ENCODE measurements around the gene ZBED1. TPM values are rescaled to one million over a fixed set of nuclear protein-coding genes. Genes with fewer than 3 reads are reported as not detected.

Gene ZBED1
- total and polyA plus RNA-seq, 2 experiments from 2014 or later = 16.1 to 43.8 TPM

DNA sequence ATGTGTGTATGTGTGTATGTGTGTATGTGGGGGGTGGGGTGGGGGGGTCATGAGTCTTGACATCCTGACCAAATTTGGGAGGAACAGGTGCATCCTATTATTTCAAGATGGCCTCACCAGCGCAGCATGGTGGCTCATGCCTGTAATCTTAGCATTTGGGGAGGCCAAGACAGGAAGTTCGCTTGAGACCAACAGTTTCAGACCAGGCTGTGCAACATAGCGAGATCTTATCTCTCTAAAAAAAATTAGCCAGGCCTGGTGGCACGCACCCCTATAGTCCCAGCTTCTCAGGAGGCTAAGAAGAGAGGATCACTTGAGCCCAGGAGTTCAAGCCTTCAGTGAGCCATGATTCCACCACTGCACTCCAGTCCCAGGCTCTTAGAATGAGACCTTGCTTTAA lies 47.0 kb upstream of the ZBED1 start:
- no peak overlapping the region for H3K4me3 ChIP-seq
- no peak overlapping the region for H2AFZ ChIP-seq
- H3F3A ChIP-seq (replicated peaks; ENCODE audit: low read depth) = 0 out of 2 replicates have a peak, but pooled peaks cover 3% of the 10 kb centered on the region
- no peaks in the 10 kb centered on the region for H3K79me2 ChIP-seq (replicated peaks; ENCODE audit: insufficient read depth)
- DNase-seq (ENCODE audit: low spot score) = no peak
- peaks cover 36% of the 10 kb centered on the region for H3K36me3 Mint-ChIP-seq (ENCODE audit: low read depth)
- H3K4me1 Mint-ChIP-seq = peaks cover 25% of the 10 kb centered on the region
- H3K27ac ChIP-seq (ENCODE audit: low read depth) = no peak overlapping the region
- H3K27me3 ChIP-seq (ENCODE audit: insufficient read depth) = no peaks in the 10 kb centered on the region
- H3K4me2 ChIP-seq = no peak overlapping the region
- no peak overlapping the region for H3K4me3 Mint-ChIP-seq
- no peaks in the 10 kb centered on the region for H3K36me3 ChIP-seq (ENCODE audit: insufficient read depth)
- peaks cover 34% of the 10 kb centered on the region for H3K4me1 ChIP-seq (ENCODE audit: insufficient read depth)
- H3K27me3 Mint-ChIP-seq (ENCODE audit: insufficient read depth, low read depth, poor library complexity) = peaks cover 6% of the 10 kb centered on the region
- no peak overlapping the region for H3K27ac Mint-ChIP-seq
- H3K9me3 Mint-ChIP-seq = peaks cover 42% of the 10 kb centered on the region
- ATAC-seq = no peak
- TF ChIP-seq, protein P1, sequence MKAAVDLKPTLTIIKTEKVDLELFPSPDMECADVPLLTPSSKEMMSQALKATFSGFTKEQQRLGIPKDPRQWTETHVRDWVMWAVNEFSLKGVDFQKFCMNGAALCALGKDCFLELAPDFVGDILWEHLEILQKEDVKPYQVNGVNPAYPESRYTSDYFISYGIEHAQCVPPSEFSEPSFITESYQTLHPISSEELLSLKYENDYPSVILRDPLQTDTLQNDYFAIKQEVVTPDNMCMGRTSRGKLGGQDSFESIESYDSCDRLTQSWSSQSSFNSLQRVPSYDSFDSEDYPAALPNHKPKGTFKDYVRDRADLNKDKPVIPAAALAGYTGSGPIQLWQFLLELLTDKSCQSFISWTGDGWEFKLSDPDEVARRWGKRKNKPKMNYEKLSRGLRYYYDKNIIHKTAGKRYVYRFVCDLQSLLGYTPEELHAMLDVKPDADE (IDR thresholded peaks at IDR 0.05) = no peak
- TF ChIP-seq CREB1 (CRISPR knock-in tag; IDR thresholded peaks at IDR 0.05; ENCODE audit: low read depth) (no peak), ZNF331 (CRISPR knock-in tag; IDR thresholded peaks at IDR 0.05; ENCODE audit: low read depth) (no peak), EZH2 (IDR thresholded peaks at IDR 0.05; ENCODE audit: low read depth, unreplicated experiment) (no peak), EZH2phosphoT487 (IDR thresholded peaks at IDR 0.05; ENCODE audit: unreplicated experiment) (no peak), ZNF114 (CRISPR knock-in tag; IDR thresholded peaks at IDR 0.05) (no peak), JUNB (IDR thresholded peaks at IDR 0.05; ENCODE audit: unreplicated experiment) (no peak), POLR2AphosphoS5 (IDR thresholded peaks at IDR 0.05; ENCODE audit: low read depth) (no peak), NANOG (IDR thresholded peaks at IDR 0.05; ENCODE audit: borderline replicate concordance) (no peak), STAT1 (IDR thresholded peaks at IDR 0.05; ENCODE audit: unreplicated experiment) (no peak)
- TF ChIP-seq, protein P2, sequence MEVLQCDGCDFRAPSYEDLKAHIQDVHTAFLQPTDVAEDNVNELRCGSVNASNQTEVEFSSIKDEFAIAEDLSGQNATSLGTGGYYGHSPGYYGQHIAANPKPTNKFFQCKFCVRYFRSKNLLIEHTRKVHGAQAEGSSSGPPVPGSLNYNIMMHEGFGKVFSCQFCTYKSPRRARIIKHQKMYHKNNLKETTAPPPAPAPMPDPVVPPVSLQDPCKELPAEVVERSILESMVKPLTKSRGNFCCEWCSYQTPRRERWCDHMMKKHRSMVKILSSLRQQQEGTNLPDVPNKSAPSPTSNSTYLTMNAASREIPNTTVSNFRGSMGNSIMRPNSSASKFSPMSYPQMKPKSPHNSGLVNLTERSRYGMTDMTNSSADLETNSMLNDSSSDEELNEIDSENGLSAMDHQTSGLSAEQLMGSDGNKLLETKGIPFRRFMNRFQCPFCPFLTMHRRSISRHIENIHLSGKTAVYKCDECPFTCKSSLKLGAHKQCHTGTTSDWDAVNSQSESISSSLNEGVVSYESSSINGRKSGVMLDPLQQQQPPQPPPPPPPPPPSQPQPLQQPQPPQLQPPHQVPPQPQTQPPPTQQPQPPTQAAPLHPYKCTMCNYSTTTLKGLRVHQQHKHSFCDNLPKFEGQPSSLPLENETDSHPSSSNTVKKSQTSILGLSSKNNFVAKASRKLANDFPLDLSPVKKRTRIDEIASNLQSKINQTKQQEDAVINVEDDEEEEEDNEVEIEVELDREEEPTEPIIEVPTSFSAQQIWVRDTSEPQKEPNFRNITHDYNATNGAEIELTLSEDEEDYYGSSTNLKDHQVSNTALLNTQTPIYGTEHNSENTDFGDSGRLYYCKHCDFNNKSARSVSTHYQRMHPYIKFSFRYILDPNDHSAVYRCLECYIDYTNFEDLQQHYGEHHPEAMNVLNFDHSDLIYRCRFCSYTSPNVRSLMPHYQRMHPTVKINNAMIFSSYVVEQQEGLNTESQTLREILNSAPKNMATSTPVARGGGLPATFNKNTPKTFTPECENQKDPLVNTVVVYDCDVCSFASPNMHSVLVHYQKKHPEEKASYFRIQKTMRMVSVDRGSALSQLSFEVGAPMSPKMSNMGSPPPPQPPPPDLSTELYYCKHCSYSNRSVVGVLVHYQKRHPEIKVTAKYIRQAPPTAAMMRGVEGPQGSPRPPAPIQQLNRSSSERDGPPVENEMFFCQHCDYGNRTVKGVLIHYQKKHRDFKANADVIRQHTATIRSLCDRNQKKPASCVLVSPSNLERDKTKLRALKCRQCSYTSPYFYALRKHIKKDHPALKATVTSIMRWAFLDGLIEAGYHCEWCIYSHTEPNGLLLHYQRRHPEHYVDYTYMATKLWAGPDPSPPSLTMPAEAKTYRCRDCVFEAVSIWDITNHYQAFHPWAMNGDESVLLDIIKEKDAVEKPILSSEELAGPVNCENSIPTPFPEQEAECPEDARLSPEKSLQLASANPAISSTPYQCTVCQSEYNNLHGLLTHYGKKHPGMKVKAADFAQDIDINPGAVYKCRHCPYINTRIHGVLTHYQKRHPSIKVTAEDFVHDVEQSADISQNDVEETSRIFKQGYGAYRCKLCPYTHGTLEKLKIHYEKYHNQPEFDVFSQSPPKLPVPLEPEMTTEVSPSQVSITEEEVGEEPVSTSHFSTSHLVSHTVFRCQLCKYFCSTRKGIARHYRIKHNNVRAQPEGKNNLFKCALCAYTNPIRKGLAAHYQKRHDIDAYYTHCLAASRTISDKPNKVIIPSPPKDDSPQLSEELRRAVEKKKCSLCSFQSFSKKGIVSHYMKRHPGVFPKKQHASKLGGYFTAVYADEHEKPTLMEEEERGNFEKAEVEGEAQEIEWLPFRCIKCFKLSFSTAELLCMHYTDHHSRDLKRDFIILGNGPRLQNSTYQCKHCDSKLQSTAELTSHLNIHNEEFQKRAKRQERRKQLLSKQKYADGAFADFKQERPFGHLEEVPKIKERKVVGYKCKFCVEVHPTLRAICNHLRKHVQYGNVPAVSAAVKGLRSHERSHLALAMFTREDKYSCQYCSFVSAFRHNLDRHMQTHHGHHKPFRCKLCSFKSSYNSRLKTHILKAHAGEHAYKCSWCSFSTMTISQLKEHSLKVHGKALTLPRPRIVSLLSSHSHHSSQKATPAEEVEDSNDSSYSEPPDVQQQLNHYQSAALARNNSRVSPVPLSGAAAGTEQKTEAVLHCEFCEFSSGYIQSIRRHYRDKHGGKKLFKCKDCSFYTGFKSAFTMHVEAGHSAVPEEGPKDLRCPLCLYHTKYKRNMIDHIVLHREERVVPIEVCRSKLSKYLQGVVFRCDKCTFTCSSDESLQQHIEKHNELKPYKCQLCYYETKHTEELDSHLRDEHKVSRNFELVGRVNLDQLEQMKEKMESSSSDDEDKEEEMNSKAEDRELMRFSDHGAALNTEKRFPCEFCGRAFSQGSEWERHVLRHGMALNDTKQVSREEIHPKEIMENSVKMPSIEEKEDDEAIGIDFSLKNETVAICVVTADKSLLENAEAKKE (CRISPR knock-in tag; IDR thresholded peaks at IDR 0.05) = no peak
- TF ChIP-seq, protein P3, sequence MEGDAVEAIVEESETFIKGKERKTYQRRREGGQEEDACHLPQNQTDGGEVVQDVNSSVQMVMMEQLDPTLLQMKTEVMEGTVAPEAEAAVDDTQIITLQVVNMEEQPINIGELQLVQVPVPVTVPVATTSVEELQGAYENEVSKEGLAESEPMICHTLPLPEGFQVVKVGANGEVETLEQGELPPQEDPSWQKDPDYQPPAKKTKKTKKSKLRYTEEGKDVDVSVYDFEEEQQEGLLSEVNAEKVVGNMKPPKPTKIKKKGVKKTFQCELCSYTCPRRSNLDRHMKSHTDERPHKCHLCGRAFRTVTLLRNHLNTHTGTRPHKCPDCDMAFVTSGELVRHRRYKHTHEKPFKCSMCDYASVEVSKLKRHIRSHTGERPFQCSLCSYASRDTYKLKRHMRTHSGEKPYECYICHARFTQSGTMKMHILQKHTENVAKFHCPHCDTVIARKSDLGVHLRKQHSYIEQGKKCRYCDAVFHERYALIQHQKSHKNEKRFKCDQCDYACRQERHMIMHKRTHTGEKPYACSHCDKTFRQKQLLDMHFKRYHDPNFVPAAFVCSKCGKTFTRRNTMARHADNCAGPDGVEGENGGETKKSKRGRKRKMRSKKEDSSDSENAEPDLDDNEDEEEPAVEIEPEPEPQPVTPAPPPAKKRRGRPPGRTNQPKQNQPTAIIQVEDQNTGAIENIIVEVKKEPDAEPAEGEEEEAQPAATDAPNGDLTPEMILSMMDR (conservative IDR thresholded peaks at IDR 0.05; ENCODE audit: low read depth in 2 of 2) = no peak
- TF ChIP-seq, protein P4, sequence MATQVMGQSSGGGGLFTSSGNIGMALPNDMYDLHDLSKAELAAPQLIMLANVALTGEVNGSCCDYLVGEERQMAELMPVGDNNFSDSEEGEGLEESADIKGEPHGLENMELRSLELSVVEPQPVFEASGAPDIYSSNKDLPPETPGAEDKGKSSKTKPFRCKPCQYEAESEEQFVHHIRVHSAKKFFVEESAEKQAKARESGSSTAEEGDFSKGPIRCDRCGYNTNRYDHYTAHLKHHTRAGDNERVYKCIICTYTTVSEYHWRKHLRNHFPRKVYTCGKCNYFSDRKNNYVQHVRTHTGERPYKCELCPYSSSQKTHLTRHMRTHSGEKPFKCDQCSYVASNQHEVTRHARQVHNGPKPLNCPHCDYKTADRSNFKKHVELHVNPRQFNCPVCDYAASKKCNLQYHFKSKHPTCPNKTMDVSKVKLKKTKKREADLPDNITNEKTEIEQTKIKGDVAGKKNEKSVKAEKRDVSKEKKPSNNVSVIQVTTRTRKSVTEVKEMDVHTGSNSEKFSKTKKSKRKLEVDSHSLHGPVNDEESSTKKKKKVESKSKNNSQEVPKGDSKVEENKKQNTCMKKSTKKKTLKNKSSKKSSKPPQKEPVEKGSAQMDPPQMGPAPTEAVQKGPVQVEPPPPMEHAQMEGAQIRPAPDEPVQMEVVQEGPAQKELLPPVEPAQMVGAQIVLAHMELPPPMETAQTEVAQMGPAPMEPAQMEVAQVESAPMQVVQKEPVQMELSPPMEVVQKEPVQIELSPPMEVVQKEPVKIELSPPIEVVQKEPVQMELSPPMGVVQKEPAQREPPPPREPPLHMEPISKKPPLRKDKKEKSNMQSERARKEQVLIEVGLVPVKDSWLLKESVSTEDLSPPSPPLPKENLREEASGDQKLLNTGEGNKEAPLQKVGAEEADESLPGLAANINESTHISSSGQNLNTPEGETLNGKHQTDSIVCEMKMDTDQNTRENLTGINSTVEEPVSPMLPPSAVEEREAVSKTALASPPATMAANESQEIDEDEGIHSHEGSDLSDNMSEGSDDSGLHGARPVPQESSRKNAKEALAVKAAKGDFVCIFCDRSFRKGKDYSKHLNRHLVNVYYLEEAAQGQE (IDR thresholded peaks at IDR 0.05; ENCODE audit: unreplicated experiment) = no peak
- no peaks in the 10 kb centered on the region for H4K20me1 ChIP-seq (replicated peaks; ENCODE audit: insufficient read depth)
- no peaks in the 10 kb centered on the region for H3K9me2 ChIP-seq (ENCODE audit: insufficient read depth)

All from GM23338 (cell line).